ENCODE results near the gene PERM1.
A peak's percentile ranks its signal among the peaks of the same experiment; 100 is the strongest.

GRCh38 chr1:1024149-1024770 lies 42.4 kb upstream of the PERM1 start:
- TF ChIP-seq, protein P1, sequence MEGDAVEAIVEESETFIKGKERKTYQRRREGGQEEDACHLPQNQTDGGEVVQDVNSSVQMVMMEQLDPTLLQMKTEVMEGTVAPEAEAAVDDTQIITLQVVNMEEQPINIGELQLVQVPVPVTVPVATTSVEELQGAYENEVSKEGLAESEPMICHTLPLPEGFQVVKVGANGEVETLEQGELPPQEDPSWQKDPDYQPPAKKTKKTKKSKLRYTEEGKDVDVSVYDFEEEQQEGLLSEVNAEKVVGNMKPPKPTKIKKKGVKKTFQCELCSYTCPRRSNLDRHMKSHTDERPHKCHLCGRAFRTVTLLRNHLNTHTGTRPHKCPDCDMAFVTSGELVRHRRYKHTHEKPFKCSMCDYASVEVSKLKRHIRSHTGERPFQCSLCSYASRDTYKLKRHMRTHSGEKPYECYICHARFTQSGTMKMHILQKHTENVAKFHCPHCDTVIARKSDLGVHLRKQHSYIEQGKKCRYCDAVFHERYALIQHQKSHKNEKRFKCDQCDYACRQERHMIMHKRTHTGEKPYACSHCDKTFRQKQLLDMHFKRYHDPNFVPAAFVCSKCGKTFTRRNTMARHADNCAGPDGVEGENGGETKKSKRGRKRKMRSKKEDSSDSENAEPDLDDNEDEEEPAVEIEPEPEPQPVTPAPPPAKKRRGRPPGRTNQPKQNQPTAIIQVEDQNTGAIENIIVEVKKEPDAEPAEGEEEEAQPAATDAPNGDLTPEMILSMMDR (IDR thresholded peaks at IDR 0.05; ENCODE audit: control extremely low read depth in 1 of 3, insufficient read depth in 1 of 3, low read depth in 1 of 3, low read length in 3 of 3) = no peak
- peak in 1 of 2 experiments; percentile 44; a peak in 1 of 3 replicates for TF ChIP-seq POLR2A (IDR thresholded peaks at IDR 0.05; ENCODE audit: control extremely low read depth in 1 of 2, low read depth in 2 of 2, low read length in 2 of 2)
